PFSK-1 (cell line): Measurements from ENCODE around the gene ZCCHC8.

Source experiments
- FOXP2 ChIP-seq: optimal IDR thresholded peaks from 2 replicates; pipeline ENCODE3; 2011; ENCODE audit warnings: borderline replicate concordance, control low read depth, inconsistent platforms; ENCODE audit not compliant: insufficient read depth; ENCODE audit errors: extremely low read length, extremely low read depth
- POLR2AphosphoS5 ChIP-seq: IDR thresholded peaks from 2 replicates; pipeline ENCODE4 v1.6.1; 2012; ENCODE audit warnings: low read depth, mild to moderate bottlenecking, control low read depth, low read length, moderate library complexity
- SIN3A ChIP-seq: IDR thresholded peaks from 2 replicates; pipeline ENCODE4 v1.6.1; 2012; ENCODE audit warnings: mild to moderate bottlenecking, low read length, moderate library complexity, borderline replicate concordance; ENCODE audit not compliant: insufficient read depth
- TAF1 ChIP-seq: IDR thresholded peaks from 2 replicates; pipeline ENCODE4 v1.6.1; 2012; ENCODE audit warnings: low read length, control low read depth, borderline replicate concordance; ENCODE audit not compliant: insufficient read depth
- TF ChIP-seq, protein P1 (sequence below), 2 experiments: IDR thresholded peaks; 2 replicates each; pipeline versions ENCODE4 v1.6.1 to v1.8.0; 2011 to 2012; ENCODE audit warnings: low read depth in 2 of 2, low read length in 2 of 2, control low read depth in 1 of 2, inconsistent platforms in 1 of 2, mild to moderate bottlenecking in 1 of 2, moderate library complexity in 1 of 2; ENCODE audit not compliant: insufficient read depth in 1 of 2

The ZCCHC8 gene

DNA sequence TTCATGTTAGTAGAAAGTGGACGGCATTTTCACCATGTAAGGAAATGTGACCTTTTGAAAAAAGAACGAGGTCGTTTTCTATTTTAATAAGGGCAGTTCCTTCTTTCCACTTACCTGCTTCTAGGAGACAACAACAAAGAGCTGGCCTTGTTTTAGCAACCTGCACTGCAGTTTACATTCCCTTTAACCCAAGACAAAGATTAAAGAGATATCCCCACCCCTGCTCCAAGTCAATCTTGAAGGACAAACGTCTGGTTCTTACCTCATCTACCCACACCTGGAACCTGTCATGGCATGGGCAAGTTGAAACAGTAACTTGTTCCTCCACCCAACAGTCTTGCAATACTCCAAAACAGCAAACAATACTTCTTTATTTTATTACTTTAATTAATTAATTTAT lies 32.7 kb downstream of the ZCCHC8 start:
- TF ChIP-seq, protein P1, sequence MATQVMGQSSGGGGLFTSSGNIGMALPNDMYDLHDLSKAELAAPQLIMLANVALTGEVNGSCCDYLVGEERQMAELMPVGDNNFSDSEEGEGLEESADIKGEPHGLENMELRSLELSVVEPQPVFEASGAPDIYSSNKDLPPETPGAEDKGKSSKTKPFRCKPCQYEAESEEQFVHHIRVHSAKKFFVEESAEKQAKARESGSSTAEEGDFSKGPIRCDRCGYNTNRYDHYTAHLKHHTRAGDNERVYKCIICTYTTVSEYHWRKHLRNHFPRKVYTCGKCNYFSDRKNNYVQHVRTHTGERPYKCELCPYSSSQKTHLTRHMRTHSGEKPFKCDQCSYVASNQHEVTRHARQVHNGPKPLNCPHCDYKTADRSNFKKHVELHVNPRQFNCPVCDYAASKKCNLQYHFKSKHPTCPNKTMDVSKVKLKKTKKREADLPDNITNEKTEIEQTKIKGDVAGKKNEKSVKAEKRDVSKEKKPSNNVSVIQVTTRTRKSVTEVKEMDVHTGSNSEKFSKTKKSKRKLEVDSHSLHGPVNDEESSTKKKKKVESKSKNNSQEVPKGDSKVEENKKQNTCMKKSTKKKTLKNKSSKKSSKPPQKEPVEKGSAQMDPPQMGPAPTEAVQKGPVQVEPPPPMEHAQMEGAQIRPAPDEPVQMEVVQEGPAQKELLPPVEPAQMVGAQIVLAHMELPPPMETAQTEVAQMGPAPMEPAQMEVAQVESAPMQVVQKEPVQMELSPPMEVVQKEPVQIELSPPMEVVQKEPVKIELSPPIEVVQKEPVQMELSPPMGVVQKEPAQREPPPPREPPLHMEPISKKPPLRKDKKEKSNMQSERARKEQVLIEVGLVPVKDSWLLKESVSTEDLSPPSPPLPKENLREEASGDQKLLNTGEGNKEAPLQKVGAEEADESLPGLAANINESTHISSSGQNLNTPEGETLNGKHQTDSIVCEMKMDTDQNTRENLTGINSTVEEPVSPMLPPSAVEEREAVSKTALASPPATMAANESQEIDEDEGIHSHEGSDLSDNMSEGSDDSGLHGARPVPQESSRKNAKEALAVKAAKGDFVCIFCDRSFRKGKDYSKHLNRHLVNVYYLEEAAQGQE (IDR thresholded peaks at IDR 0.05; ENCODE audit: insufficient read depth in 1 of 2, low read depth in 2 of 2, low read length in 2 of 2): no peak

DNA sequence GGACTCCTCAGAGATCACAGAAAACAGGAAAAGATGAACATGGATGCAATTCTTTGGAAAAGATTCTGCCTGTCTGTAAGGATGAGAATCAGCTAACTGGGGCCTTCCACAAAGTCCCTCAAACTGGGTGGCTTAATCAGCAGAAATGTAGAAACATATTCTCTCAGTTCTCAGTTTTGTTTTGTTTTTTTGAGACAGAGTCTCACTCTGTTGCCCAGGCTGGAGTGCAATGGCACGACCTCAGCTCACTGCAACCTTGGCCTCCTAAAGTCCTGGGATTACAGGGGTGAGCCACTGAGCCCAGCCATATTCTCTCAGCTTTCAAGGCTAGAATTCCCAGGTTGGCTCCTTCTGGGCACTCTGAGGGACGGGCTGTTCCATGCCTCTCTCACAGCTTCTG lies 40.1 kb downstream of the ZCCHC8 start:
- TF ChIP-seq SIN3A (no peak), POLR2AphosphoS5 (no peak), TAF1 (no peak), FOXP2 (no peak)
- TF ChIP-seq, protein P1 (IDR thresholded peaks at IDR 0.05; ENCODE audit: insufficient read depth in 1 of 2, low read depth in 2 of 2, low read length in 2 of 2): no peak

DNA sequence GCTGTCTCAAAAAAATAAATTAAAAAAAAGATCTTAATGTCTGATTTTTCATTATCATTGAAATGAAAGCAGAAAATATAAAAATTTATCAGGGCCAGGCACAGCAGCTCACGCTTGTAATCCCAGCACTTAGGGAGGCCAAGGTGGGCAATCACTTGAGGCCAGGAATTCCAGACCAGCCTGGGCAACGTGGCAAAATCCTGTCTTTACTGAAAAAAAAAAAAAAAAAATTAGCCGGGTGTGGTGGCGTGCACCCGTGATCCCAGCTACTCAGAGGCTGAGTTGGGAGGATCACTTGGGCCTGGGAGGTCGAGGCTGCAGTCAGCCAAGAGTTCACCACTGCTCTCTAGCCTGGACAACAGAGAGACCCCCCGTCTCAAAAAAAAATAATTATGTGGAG lies 40.7 kb downstream of the ZCCHC8 start:
- TF ChIP-seq SIN3A (no peak), TAF1 (no peak), FOXP2 (no peak), POLR2AphosphoS5 (no peak)
- TF ChIP-seq, protein P1 (IDR thresholded peaks at IDR 0.05; ENCODE audit: insufficient read depth in 1 of 2, low read depth in 2 of 2, low read length in 2 of 2): no peak

DNA sequence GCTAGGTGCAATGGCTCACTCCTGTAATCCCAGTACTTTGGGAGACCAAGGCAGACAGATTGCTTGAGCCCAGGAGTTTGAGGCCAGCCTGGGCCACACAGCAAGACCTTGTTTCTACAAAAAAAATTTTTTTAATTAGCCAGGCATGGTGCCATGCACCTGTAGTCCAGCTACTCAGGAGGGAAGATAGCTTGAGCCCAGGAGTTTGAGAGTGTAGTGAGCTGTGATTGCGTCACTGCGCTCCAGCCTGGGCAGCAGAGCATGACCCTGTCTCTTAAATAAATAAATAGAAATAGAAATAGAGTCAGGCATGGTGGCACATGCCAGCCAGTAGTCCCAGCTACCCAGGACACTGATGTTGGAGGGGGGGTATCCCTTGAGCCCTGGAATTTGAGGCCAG lies 41.5 kb downstream of the ZCCHC8 start:
- TF ChIP-seq, protein P1 (IDR thresholded peaks at IDR 0.05; ENCODE audit: insufficient read depth in 1 of 2, low read depth in 2 of 2, low read length in 2 of 2): no peak
- TF ChIP-seq POLR2AphosphoS5 (no peak), FOXP2 (no peak), TAF1 (no peak), SIN3A (no peak)

DNA sequence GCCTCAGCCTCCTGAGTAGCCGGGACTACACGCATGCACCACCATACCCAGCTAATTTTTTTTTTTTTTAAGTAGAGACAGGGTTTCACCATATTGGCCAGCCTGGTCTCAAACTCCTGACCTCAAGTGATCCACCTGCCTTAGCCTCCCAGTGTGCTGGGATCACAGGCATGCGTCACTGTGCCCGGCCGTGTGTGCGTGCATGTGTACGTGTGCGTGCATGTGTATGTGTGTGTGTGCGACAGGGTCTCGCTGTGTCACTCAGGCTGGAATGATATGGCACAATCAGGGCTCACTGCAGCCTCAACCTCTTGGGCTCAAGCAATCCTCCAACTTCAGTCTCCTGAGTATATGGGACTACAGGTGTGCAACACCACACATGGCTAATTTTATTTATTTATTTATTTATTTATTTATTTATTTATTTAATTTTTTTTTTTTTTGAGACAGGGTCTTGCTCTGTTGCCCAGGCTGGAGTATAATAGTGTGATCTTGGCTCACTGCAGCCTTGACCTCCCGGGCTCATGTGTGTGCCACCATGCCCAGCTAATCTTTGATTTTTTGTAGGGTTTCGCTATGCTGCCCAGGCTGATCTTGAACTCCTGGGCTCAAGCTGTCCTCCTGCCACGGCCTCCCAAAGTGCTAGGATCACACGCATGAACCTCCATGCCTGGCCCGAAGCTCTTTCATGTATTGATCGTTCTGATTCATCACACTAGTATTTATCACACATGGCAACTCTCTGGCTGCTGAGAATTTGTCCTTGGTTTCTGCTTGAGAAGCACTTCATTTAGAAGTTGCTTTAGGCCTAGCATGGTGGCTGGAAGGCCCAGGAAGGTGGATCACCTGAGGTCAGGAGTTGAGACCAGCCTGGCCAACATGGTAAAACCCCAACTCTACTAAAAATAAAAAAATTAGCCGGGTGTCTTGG lies 42.4 kb downstream of the ZCCHC8 start:
- TF ChIP-seq TAF1: no peak
- TF ChIP-seq, protein P1 (IDR thresholded peaks at IDR 0.05; ENCODE audit: insufficient read depth in 1 of 2, low read depth in 2 of 2, low read length in 2 of 2): no peak
- no peak for TF ChIP-seq FOXP2
- no peak for TF ChIP-seq POLR2AphosphoS5
